B cell (primary cell): Measurements from ENCODE around the gene TTC28. TPM values are rescaled to one million over a fixed set of nuclear protein-coding genes. Genes with fewer than 3 reads are reported as not detected.

Experiments used
- ATAC-seq: fragments of 200-7000 bp; cut with Tn5 transposase; one replicate; pipeline ENCODE4 v1.10.0; 2021; ENCODE audit warnings: low read depth, mild to moderate bottlenecking, moderate number of reproducible peaks, moderate library complexity
- CTCF ChIA-PET: fragments of 350-600 bp; sonication (Branson Sonifier 250); formaldehyde crosslinking; loops from one replicate; lab custom pipeline; 2021; ENCODE audit warnings: antibody characterized with exemption, inconsistent platforms; lab: Charles Lee
- POLR2A ChIA-PET: fragments of 350-600 bp; sonication (Branson Sonifier 250); formaldehyde crosslinking; loops from one replicate; lab custom pipeline; 2021; ENCODE audit warnings: antibody characterized with exemption; lab: Charles Lee
- DNase-seq: peaks from one replicate; pipeline ENCODE4 v3.0.0; 2013
- H2AFZ ChIP-seq: 2 replicates; pipeline ENCODE4 v1.6.1; 2012; ENCODE audit warnings: mild to moderate bottlenecking, low read depth, low read length; ENCODE audit not compliant: insufficient read depth, poor library complexity, severe bottlenecking
- H3K27ac ChIP-seq, 2 donors: 1 replicate in 1 of 2; 2 replicates in 1 of 2; pipeline ENCODE4 v1.5.1; 2012 to 2013; ENCODE audit warnings: low read length in 2 of 2, mild to moderate bottlenecking in 2 of 2, moderate library complexity in 1 of 2
- H3K27me3 ChIP-seq, 4 experiments: fragments of 200-600 bp in 1 of 4; sonication (generic) in 1 of 4; replicated peaks in 1 of 4; 1 replicate in 2 of 4; 2 replicates in 2 of 4; pipeline versions ENCODE4 v1.6.1 to v1.7.0; 2013 to 2016; ENCODE audit warnings: low read length in 3 of 4, mild to moderate bottlenecking in 2 of 4, mixed read lengths in 1 of 4, moderate library complexity in 1 of 4; ENCODE audit not compliant: insufficient read depth in 4 of 4, control insufficient read depth in 3 of 4; ENCODE audit errors: control extremely low read depth in 1 of 4
- H3K36me3 ChIP-seq, 2 experiments: replicated peaks in 1 of 2; 1 replicate in 1 of 2; 2 replicates in 1 of 2; pipeline versions ENCODE4 v1.6.1 to v1.7.1; 2013; ENCODE audit warnings: low read length in 1 of 2; ENCODE audit not compliant: insufficient read depth in 2 of 2, control insufficient read depth in 1 of 2; ENCODE audit errors: control extremely low read depth in 1 of 2, extremely low read depth in 1 of 2
- H3K4me1 ChIP-seq, 2 donors: fragments of 200-600 bp in 1 of 2; sonication (generic) in 1 of 2; 1 replicate in 1 of 2; 2 replicates in 1 of 2; pipeline versions ENCODE4 v1.5.1 to v1.6.1; 2013 to 2017; ENCODE audit warnings: low read length in 2 of 2; ENCODE audit not compliant: control insufficient read depth in 2 of 2, insufficient read depth in 2 of 2
- H3K4me2 ChIP-seq: replicated peaks from 2 replicates; pipeline ENCODE3; 2012; ENCODE audit warnings: mild to moderate bottlenecking, low read depth, low read length; ENCODE audit not compliant: poor library complexity, severe bottlenecking
- H3K4me3 ChIP-seq, 5 experiments: fragments of 200-600 bp in 1 of 5; sonication (generic) in 1 of 5; 1 replicate in 3 of 5; 2 replicates in 2 of 5; pipeline versions ENCODE4 v1.5.1 to v1.7.0; 2011 to 2016; ENCODE audit warnings: low read length in 4 of 5, mild to moderate bottlenecking in 4 of 5, low read depth in 2 of 5, control low read depth in 1 of 5, moderate library complexity in 1 of 5; ENCODE audit not compliant: insufficient read depth in 1 of 5; ENCODE audit errors: control extremely low read depth in 1 of 5, extremely low read depth in 1 of 5
- H3K79me2 ChIP-seq: fragments of 200-600 bp; sonication (generic); one replicate; pipeline ENCODE4 v1.6.0; 2016; ENCODE audit warnings: low read length; ENCODE audit not compliant: control insufficient read depth, insufficient read depth
- H3K9ac ChIP-seq: fragments of 200-600 bp; sonication (generic); 2 replicates; pipeline ENCODE4 v1.6.1; 2017; ENCODE audit warnings: mild to moderate bottlenecking, low read length, moderate library complexity
- H3K9me3 ChIP-seq, 3 donors: one replicate each; pipeline versions ENCODE4 v1.6.1 to v1.7.1; 2013; ENCODE audit warnings: low read length in 2 of 3; ENCODE audit not compliant: control insufficient read depth in 2 of 3, insufficient read depth in 1 of 3; ENCODE audit errors: control extremely low read depth in 1 of 3
- H4K20me1 ChIP-seq: 2 replicates; pipeline ENCODE4 v1.6.0; 2012; ENCODE audit warnings: mild to moderate bottlenecking, low read length; ENCODE audit not compliant: insufficient read depth, control insufficient read depth, poor library complexity, severe bottlenecking
- H3K27ac Mint-ChIP-seq: one replicate; pipeline ENCODE4 v1.8.0; 2021; ENCODE audit warnings: mixed read lengths
- H3K27me3 Mint-ChIP-seq: one replicate; pipeline ENCODE4 v1.8.0; 2021; ENCODE audit warnings: mixed read lengths
- H3K4me1 Mint-ChIP-seq: one replicate; pipeline ENCODE4 v1.8.0; 2021; ENCODE audit warnings: mixed read lengths
- H3K4me3 Mint-ChIP-seq: one replicate; pipeline ENCODE4 v1.8.0; 2021; ENCODE audit warnings: mixed read lengths
- H3K9me3 Mint-ChIP-seq: one replicate; pipeline ENCODE4 v1.8.0; 2022; ENCODE audit warnings: mixed read lengths; ENCODE audit not compliant: insufficient read depth
- EZH2 ChIP-seq: IDR thresholded peaks from 2 replicates; pipeline ENCODE4 v1.6.1; 2012; ENCODE audit warnings: borderline replicate concordance, low read depth, mild to moderate bottlenecking, moderate library complexity, low read length; ENCODE audit not compliant: insufficient read depth, poor library complexity, severe bottlenecking
- WGBS: methylation state at CpG from one replicate; pipeline ENCODE4 v1.1.5; 2013; ENCODE audit warnings: missing lambda C conversion rate; ENCODE audit not compliant: insufficient coverage; 5-methylcytosine and 5-hydroxymethylcytosine counted together
- intact Hi-C: fragments of 100-400 bp; cut with micrococcal nuclease; formaldehyde crosslinking; loops from one replicate; pipeline ENCODE4 v1.10.0; 2022
- polyA plus RNA-seq: library from polyadenylated mRNA; depleted of rRNA; stranded (reverse); fragments of >200 nt; gene quantifications from 2 replicates; pipeline ENCODE4 v1.2.3, GENCODE V29; 2012
- total RNA-seq, 2 donors: library from RNA; stranded (reverse); fragments of 120-200 nt in 1 of 2; gene quantifications; 1 replicate in 1 of 2; 2 replicates in 1 of 2; pipeline versions ENCODE4 v1.2.3 to v1.2.4, GENCODE V29; 2013 to 2022
- TF ChIP-seq, protein P1 (sequence below): fragments of 200-600 bp; IDR thresholded peaks from one replicate; pipeline ENCODE4 v1.8.0; 2022; ENCODE audit warnings: antibody characterized with exemption, mild to moderate bottlenecking

Gene TTC28
- total and polyA plus RNA-seq, 2 donors (not counting 1 experiment from before 2014, with no cell fraction given): 4.5 to 7.3 TPM

DNA sequence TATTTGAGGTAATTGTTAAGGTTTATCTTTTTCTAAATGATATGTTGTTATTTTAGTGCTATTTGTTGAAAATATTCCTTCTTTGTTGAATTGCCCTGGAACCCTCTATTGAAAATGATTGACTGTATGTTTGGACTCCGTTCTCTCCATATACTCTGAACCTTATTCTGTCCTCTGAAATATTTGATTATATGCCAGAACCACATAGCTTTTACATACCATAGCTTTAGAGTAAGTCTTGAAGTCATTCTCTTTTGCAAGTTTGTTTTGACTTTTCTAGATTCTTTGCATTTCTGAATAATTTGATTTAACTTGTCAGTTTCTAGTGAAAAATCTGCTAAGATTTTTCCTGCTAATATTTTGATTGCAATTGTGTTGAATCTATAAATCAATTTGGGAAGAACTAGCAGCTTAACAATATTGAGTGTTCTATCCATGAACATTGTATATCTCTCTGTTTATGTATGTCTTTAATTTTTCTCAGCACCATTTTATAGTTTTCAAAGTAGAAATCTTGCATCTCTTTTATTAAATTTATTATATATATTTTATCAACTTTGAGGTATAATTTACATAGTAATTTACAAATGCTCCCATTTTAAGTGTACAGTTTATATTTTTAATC lies 708.9 kb downstream of the TTC28 start:
- Histone ChIP-seq H3K4me3 (no peak overlapping the region), H3K9ac (no peak overlapping the region), H3K27me3 (no peaks in the 10 kb centered on the region), H3K27ac (no peak overlapping the region), H3K4me2 (no peak overlapping the region), H3K79me2 (no peaks in the 10 kb centered on the region), H3K9me3 (no peaks in the 10 kb centered on the region), H3K4me1 (no peaks in the 10 kb centered on the region), H3K36me3 (no peaks in the 10 kb centered on the region), H4K20me1 (no peaks in the 10 kb centered on the region), H2AFZ (no peak overlapping the region)
- Mint-ChIP-seq H3K27ac (no peak overlapping the region), H3K9me3 (no peaks in the 10 kb centered on the region), H3K27me3 (no peaks in the 10 kb centered on the region), H3K4me3 (no peak overlapping the region), H3K4me1 (no peaks in the 10 kb centered on the region)
- CTCF ChIA-PET: interaction anchor here (1.7 kb wide), 1 partner anchor 84 kb away, joined by 4 read pairs; no protein-coding TSS in a partner anchor
- intact Hi-C loops: no loop called here
- no peak for ATAC-seq
- POLR2A ChIA-PET: no interaction called here
- WGBS: no CpG with 5 or more reads among the region's 1 CpG
- no peak for TF ChIP-seq EZH2
- TF ChIP-seq, protein P1, sequence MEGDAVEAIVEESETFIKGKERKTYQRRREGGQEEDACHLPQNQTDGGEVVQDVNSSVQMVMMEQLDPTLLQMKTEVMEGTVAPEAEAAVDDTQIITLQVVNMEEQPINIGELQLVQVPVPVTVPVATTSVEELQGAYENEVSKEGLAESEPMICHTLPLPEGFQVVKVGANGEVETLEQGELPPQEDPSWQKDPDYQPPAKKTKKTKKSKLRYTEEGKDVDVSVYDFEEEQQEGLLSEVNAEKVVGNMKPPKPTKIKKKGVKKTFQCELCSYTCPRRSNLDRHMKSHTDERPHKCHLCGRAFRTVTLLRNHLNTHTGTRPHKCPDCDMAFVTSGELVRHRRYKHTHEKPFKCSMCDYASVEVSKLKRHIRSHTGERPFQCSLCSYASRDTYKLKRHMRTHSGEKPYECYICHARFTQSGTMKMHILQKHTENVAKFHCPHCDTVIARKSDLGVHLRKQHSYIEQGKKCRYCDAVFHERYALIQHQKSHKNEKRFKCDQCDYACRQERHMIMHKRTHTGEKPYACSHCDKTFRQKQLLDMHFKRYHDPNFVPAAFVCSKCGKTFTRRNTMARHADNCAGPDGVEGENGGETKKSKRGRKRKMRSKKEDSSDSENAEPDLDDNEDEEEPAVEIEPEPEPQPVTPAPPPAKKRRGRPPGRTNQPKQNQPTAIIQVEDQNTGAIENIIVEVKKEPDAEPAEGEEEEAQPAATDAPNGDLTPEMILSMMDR: no peak
- DNase-seq: no peak

DNA sequence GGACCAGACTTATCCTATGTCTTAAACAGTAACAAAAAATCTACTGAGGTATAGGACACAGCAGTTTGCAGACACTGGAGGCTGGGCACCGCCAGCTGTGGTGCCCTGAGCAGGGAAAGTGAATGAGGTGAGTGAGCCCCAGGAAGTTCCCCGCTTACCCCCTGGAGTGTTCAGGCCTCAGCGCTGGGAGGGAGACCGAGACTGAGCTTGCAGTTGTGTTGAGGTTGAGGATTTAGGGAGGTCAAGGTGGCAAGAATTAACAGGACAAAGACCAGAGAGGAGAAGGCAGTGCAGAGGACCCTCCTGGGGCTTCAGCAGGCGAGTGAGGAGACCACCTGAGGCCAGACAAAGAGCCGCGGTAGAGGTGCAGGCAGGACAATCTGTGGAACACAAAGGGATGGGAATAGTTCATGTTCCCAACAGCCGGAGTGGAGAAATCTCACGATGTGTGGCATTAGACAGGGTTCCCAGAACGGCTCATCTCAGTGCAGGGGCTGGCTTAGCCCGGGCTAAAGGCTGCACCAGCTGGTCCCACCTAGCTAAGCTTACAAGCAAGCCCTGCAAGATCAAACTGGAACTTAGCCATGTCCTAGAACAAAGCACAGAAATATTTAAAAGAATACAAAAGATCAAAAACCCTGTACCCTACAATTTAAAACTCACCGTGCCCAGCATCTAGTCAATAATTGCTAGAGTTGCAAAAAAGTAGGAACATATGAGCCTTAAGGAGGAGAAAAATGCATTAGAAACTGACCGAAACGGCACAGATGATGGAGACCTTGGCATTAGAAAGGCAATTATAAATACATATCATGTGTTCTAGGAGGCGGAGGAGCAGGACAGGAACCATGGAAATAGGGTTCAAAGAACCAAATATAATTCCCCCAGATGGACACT lies 713.2 kb downstream of the TTC28 start:
- CTCF ChIA-PET: interaction anchor here (0.6 to 1.0 kb wide), 2 partner anchors 19 to 80 kb away, joined by 3 to 5 read pairs; no protein-coding TSS in a partner anchor
- Histone ChIP-seq H3K4me2 (no peak overlapping the region), H3K9me3 (no peaks in the 10 kb centered on the region), H3K36me3 (no peaks in the 10 kb centered on the region), H3K4me3 (no peak overlapping the region), H3K79me2 (no peaks in the 10 kb centered on the region), H3K4me1 (no peaks in the 10 kb centered on the region), H3K27ac (no peak overlapping the region), H4K20me1 (no peaks in the 10 kb centered on the region), H2AFZ (no peak overlapping the region), H3K27me3 (no peaks in the 10 kb centered on the region), H3K9ac (no peak overlapping the region)
- whole genome bisulfite sequencing: 92% methylated on average over 11 of the region's 15 CpGs
- intact Hi-C loops: no loop called here
- Mint-ChIP-seq H3K27me3 (no peaks in the 10 kb centered on the region), H3K4me3 (no peak overlapping the region), H3K27ac (no peak overlapping the region), H3K9me3 (no peaks in the 10 kb centered on the region), H3K4me1 (no peaks in the 10 kb centered on the region)
- ATAC-seq: no peak
- POLR2A ChIA-PET: no interaction called here
- DNase-seq: no peak
- TF ChIP-seq, protein P1: no peak
- no peak for TF ChIP-seq EZH2
